Activated T-helper 2 cell treated with anti-CD3 and anti-CD28 coated beads, Interferon-gamma antibody, Interleukin-2, Interleukin-4, amounts not matched to agents 10 μg/mL and 5 μg/mL and 100 μg/mL, durations not matched to agents 14 hours and 24 hours and 36 hours (primary cell): ENCODE data around the gene FKBP1A. TPM values are rescaled to one million over a fixed set of nuclear protein-coding genes. Genes with fewer than 3 reads are reported as not detected.
A peak's percentile ranks its signal among the peaks of the same experiment; 100 is the strongest.

Source experiments
- DNase-seq: peaks from one replicate; pipeline ENCODE4 v3.0.0; 2021; ENCODE audit warnings: low spot score
- H3K27ac Mint-ChIP-seq: one replicate; pipeline ENCODE4 v1.8.0; 2021; ENCODE audit warnings: mixed read lengths
- H3K27me3 Mint-ChIP-seq: one replicate; pipeline ENCODE4 v1.8.0; 2021; ENCODE audit warnings: low read depth, mixed read lengths
- H3K36me3 Mint-ChIP-seq: one replicate; pipeline ENCODE4 v1.8.0; 2021; ENCODE audit warnings: low read depth, mixed read lengths
- H3K4me1 Mint-ChIP-seq: one replicate; pipeline ENCODE4 v1.8.0; 2021; ENCODE audit warnings: low read depth, mixed read lengths
- H3K4me3 Mint-ChIP-seq: one replicate; pipeline ENCODE4 v1.8.0; 2021; ENCODE audit warnings: low read depth, mild to moderate bottlenecking, moderate library complexity, mixed read lengths
- H3K9me3 Mint-ChIP-seq: one replicate; pipeline ENCODE4 v1.8.0; 2021; ENCODE audit warnings: mixed read lengths
- intact Hi-C: fragments of 100-400 bp; cut with micrococcal nuclease; formaldehyde crosslinking; loops from one replicate; pipeline ENCODE4 v1.15.1; 2023
- total RNA-seq: library from RNA; stranded (reverse); gene quantifications from 2 replicates; pipeline ENCODE4 v1.2.3, GENCODE V29; 2022

Gene FKBP1A
- total RNA-seq, 1 donor from 2014 or later, result 320 TPM

DNA sequence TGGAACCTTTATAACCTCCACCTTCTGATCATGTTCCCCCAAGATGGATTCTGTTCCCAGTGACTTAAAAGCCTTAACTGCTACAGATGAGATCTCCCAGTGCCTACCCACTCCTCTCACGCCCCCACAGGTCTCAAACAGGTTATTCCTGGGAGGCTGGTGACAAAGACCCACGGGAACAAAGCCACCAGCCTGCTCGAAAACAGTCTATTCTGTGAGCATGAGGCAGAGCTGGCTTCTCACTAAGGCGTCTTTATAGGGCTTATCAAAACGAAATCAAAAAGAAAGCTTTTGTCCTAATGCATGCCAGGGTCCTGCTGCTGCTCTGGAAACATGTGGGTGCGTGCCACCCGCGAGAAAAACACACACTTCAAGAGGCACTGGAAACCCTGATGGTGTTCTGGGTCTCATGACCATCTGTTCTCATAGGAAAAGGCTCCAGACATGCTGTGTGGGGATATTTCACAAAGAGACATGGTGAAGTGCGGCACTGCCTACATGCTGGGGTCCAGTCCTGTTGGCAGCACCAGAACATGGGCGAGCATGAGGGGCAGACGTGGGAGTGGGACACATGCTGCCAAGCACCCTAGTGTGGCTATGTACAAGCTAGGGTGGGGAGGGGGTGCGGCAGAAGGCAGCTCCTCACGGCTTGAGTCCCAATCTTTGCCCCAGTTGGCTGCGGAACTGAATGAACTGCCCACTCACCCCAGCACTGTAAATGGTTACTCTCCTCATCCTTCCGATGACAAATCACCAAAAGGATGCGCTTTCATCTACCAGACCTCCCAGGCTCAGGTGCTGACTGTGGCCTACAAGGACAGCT lies 2.1 kb downstream of the FKBP1A start:
- intact Hi-C loops, result loop anchor here (1.0 kb wide), 1 partner anchor 12 kb away; no protein-coding TSS in a partner anchor
- Mint-ChIP-seq H3K27ac (peak overlapping the region; percentile 78), H3K27me3 (peaks cover 12% of the 10 kb centered on the region), H3K4me3 (peak overlapping the region; percentile 88), H3K4me1 (peaks cover 62% of the 10 kb centered on the region), H3K9me3 (no peaks in the 10 kb centered on the region), H3K36me3 (peaks cover 54% of the 10 kb centered on the region)
- no peak for DNase-seq

DNA sequence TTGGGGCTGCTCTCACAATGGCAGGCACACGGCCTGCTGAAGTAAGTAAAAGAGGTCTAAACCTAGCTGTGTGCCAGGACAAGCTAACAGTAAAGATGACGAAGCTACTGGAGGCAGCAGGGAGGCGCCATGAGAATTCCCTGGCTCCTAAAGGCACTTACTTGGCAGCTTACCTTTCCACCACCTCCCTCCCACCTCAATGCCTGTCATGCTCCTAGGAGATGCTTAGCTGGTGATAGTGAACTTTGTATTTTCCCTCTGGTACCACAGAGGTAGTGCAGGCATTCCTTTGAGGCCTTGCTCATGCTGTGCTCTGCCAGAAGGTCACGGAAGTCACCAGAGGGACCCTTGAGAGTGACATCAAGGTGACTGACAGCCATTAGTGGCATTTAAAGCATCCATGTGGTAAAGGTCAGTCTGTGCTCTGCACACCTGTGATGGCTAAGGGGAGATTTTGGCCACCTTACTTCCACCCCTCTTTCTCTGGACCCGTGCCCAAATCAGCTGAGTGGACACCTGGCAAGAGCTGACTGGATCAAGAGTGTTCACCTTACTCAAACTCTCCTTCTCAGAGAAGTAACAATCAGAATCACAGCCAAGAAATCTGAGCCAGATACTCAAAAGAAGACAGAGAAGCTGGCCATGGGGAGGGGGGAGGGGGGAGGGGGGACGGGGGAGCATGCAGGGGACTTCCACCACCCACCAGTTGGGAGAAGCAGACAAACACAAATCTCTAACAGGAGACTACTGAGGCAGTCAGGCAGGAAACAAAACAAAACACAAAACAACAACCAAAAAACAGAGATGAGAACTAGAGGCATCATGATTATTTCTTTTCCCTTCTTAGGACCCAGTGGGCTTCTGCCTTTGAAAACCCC lies 2.9 kb downstream of the FKBP1A start:
- Mint-ChIP-seq H3K27me3 (peaks cover 3% of the 10 kb centered on the region), H3K36me3 (peaks cover 59% of the 10 kb centered on the region), H3K9me3 (no peaks in the 10 kb centered on the region), H3K4me3 (peak overlapping the region; percentile 88), H3K4me1 (peaks cover 67% of the 10 kb centered on the region), H3K27ac (peak overlapping the region; percentile 78)
- no peak for DNase-seq
- intact Hi-C loops, result loop anchor here (1.0 to 5.0 kb wide), 2 partner anchors 12 to 43 kb away; no protein-coding TSS in a partner anchor

DNA sequence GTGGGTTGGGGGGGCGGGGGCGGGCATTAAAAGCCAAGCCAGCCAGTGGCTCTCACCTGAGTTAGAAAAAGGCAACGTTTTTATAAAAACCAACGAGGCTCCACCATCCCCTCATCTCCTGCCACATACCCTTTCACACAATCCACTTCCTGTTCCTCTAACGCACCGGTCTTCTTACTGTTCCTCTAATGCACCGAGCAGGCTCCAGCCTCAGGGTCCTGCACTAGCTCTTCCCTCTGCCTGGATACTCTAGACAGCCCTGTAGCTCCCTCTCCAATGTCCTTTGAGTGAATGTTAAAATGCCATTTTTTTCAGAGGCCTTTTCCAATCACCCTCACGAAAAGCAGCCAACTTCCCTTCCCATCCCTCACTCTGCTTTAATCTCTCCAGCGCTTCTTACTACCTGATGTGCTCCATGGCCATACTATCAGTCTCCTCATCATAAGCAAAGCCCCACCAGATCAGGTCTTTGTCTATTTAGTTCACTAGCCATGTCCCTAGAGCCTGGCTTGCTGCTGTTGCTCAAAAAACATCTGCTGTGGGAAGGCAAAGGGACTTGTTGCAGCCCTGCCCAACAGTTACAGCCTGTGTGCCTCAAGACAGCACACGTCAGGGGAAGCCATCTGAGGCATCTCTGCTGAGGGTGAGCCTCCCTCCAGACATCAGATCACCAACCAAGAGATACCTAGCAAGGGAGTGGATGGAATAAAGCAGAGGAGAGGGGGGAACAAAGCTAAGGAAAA lies 3.9 kb downstream of the FKBP1A start:
- Mint-ChIP-seq H3K4me3 (peak overlapping the region; percentile 74), H3K27ac (peak overlapping the region; percentile 75), H3K9me3 (no peaks in the 10 kb centered on the region), H3K36me3 (peaks cover 64% of the 10 kb centered on the region), H3K4me1 (peaks cover 74% of the 10 kb centered on the region), H3K27me3 (no peaks in the 10 kb centered on the region)
- no peak for DNase-seq
- intact Hi-C loops, result loop anchor here (5.0 kb wide), 1 partner anchor 42 kb away; no protein-coding TSS in a partner anchor

DNA sequence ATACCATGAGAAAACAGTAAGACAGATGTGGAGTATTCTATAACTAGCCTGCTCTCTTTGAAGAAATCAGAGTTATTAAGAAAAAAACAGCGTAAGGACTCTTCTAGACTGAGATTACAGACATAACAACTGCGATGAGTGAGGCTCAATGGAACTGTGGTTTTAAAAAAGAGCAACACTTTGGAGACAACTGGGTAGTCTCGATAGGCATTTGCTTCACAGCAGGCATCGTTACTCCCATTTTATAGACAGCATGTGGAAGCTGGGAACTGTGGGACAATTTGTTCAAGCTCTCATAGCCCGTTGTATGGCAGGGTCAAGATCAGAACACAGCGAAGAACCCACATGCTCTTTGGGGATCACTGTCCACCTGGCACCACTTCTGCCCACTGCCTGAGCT lies 4.6 kb downstream of the FKBP1A start:
- Mint-ChIP-seq H3K27ac (peak overlapping the region; percentile 75), H3K36me3 (peaks cover 70% of the 10 kb centered on the region), H3K9me3 (no peaks in the 10 kb centered on the region), H3K4me1 (peaks cover 70% of the 10 kb centered on the region), H3K4me3 (peak overlapping the region; percentile 74), H3K27me3 (no peaks in the 10 kb centered on the region)
- intact Hi-C loops, result loop anchor here (5.0 kb wide), 1 partner anchor 41 kb away; no protein-coding TSS in a partner anchor
- DNase-seq, result no peak

DNA sequence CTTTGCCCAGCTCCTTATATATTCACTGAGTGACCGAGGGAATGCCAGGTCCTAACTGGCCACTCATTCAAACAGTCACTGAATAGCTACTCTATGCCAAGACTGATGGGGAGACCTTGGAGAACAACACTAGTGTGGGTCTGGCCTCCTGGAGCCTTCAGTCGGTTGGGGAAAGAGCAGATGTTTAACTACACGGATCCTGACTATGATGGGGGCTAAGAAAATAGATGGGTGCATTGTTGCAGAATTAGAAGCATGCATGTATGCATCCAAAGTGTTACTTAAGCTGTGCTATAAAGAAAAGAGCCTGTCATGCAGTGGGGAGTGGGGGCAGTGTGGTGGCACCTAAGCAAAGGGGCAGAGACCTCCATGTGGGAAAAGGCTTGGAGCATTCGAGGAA lies 6.5 kb downstream of the FKBP1A start:
- Mint-ChIP-seq H3K9me3 (no peaks in the 10 kb centered on the region), H3K27me3 (no peaks in the 10 kb centered on the region), H3K4me3 (no peak overlapping the region), H3K4me1 (peaks cover 81% of the 10 kb centered on the region), H3K36me3 (peaks cover 68% of the 10 kb centered on the region), H3K27ac (peak overlapping the region; percentile 14)
- intact Hi-C loops, result loop anchor here (5.0 kb wide), 1 partner anchor 39 kb away; no protein-coding TSS in a partner anchor
- no peak for DNase-seq

DNA sequence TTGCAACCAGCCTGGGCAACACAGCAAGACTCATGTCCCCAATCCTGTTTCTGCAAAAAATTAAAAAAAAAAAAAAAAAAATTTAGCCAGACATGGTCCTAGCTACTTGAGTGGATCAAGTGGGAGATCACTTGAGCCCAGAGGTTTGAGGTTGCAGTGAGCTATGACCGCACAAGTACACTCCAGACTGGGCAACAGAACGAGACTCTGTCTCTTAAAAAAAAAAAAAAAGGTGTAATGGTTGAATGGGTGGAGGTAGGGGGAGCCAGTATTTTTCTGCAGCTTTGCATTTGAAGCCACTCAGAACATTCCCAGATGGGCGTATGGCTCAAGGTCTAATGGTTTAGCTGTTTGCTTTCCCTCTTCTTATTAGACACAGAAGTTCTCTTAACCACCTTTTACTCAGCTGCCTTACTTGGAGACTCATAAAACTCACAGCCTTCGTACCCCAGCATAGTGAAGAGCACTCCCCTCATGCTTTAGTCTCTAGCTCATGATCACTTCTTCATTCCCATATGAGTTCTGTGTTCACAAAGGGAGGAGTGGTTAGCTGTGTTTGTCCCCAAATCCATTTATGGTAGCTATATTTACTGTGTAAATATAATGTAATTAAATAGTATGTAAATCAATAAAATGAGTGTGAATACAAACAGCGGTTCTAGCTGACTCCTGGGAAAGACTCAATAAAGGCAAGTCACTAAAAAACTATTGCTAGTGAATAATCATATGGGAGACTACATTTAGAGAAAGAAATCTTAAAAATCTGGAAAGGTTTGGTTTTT lies 9.0 kb downstream of the FKBP1A start:
- intact Hi-C loops, result no loop called here
- H3K27me3 Mint-ChIP-seq, result no peaks in the 10 kb centered on the region
- no peak overlapping the region for H3K4me3 Mint-ChIP-seq
- peaks cover 88% of the 10 kb centered on the region for H3K4me1 Mint-ChIP-seq
- no peaks in the 10 kb centered on the region for H3K9me3 Mint-ChIP-seq
- H3K36me3 Mint-ChIP-seq, result peaks cover 53% of the 10 kb centered on the region
- H3K27ac Mint-ChIP-seq, result no peak overlapping the region
- DNase-seq, result no peak

DNA sequence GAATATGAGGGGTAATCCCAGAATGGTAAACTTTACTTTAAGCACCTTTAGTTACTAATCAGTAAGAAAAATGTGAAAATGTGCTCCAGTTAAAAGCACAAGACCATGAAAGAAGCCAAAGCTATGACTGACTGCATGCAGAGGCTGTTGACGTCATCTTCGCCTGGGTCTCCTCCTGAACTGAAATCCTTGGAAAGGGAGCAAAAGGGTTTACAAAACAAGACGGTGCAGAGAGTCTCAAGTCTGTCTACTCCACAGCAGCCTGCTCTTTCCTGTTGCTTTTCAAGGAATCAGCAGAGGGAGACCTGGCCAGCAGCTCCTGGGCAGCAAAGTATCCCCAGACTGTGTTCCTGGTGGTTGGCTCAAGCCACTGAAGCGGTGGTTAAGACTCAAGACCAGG lies 10.2 kb downstream of the FKBP1A start:
- DNase-seq, result no peak
- peaks cover 88% of the 10 kb centered on the region for H3K4me1 Mint-ChIP-seq
- H3K27ac Mint-ChIP-seq, result no peak overlapping the region
- H3K27me3 Mint-ChIP-seq, result no peaks in the 10 kb centered on the region
- H3K36me3 Mint-ChIP-seq, result peaks cover 47% of the 10 kb centered on the region
- H3K4me3 Mint-ChIP-seq, result no peak overlapping the region
- H3K9me3 Mint-ChIP-seq, result no peaks in the 10 kb centered on the region
- intact Hi-C loops, result no loop called here

DNA sequence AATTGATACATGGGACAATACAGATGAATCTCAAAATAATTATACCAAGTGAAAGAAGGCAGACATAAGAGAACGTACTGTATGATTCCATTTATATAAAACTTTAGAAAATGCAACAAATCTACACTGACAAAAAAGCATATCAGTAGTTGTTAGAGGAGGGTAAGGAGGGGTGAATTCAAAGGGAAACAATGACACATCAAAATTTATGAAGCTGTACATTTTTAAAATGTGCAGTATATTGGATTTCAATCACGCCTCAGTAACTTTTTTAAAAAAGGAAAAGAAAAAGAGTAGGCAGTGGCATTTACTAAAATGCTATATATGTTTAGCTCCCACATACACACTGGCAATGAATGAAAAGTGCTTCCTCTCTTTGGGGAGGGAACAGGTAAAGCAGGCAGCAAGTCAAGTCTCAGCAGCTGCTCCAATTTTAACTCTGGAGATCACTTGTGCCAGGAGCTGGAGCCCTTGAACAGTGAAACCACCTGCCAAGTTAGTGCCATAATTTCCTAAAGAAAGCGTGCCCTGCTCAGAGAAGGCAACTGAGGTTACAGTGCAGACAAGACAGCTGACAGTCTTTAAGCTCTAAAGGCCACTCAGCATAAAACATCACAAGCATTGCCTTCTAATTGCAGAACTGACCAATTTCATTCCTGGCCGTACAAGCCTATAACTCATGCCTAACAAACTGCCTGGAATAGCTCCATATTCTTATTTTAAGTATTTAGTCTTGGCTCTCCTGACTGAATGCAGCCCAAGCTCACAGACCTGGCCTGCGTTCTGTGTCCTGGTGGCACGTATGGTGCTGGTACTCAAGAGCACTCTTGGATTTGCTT lies 10.9 kb downstream of the FKBP1A start:
- H3K9me3 Mint-ChIP-seq, result no peaks in the 10 kb centered on the region
- H3K27me3 Mint-ChIP-seq, result no peaks in the 10 kb centered on the region
- intact Hi-C loops, result no loop called here
- H3K36me3 Mint-ChIP-seq, result peaks cover 47% of the 10 kb centered on the region
- H3K27ac Mint-ChIP-seq, result no peak overlapping the region
- H3K4me1 Mint-ChIP-seq, result peaks cover 89% of the 10 kb centered on the region
- H3K4me3 Mint-ChIP-seq, result no peak overlapping the region
- DNase-seq, result no peak

DNA sequence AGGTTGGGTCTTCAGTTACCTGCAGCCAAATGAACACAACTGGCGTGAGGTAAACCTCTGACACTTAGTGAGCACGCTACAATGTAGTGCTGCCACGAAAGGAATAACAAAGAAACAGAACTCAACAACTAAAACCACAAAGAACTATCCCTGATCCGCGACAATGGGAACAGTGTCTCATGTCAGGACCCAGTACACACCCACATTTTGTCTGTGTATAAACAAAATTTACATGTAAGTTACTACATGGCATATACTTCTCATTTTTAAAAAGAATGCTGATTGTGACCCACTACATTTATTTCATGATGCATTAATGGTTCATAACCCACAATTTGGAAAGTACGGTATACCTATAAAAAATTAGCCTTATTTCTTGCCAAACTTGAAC lies 14.1 kb downstream of the FKBP1A start:
- Mint-ChIP-seq H3K4me3 (no peak overlapping the region), H3K36me3 (peaks cover 51% of the 10 kb centered on the region), H3K9me3 (no peaks in the 10 kb centered on the region), H3K27ac (peak overlapping the region; percentile 78), H3K4me1 (peaks cover 82% of the 10 kb centered on the region), H3K27me3 (no peaks in the 10 kb centered on the region)
- intact Hi-C loops, result loop anchor here (1.0 kb wide), 1 partner anchor 12 kb away; no protein-coding TSS in a partner anchor
- no peak for DNase-seq

DNA sequence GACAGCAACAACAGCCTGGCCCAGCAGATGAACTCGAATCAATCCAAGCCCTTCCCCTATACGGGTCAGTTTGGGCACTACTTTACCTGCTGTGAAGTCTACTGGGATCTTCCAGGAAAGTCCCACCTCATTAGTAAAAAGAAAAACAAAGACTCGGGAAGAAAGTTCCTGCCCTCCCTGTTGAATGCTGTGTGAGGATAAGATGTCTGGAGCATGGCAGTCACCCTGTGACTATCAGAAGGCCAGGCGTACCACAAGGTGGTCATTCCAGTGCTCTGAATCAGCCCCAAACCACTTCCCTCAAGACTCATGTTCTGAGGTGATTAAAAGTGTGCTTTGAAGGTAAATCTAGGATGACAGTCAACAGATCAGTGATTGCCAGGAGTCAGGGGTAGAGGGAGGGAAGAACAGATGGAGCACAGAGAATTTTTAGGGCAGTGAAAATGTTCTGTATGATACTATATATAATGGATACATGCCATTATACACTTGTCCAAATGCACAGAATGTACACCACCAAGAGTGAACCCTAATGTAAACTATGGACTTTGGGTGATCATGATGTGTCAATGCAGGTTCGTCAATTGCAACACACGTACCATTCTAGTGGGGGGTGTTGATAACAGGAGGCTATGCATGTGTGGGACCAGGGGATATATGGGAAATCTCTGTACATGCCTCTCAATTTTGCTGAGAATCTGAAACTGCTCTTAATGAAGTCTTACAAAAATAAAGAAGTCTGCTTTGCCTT lies 14.7 kb downstream of the FKBP1A start:
- Mint-ChIP-seq H3K27ac (peak overlapping the region; percentile 78), H3K36me3 (peaks cover 51% of the 10 kb centered on the region), H3K9me3 (no peaks in the 10 kb centered on the region), H3K4me3 (peak overlapping the region; percentile 27), H3K4me1 (peaks cover 84% of the 10 kb centered on the region), H3K27me3 (no peaks in the 10 kb centered on the region)
- intact Hi-C loops, result loop anchor here (1.0 to 2.0 kb wide), 4 partner anchors 12 to 53 kb away; no protein-coding TSS in a partner anchor
- no peak for DNase-seq
